ENCODE results near the gene NBL1.

NBL1 gene

GRCh38 chr1:19670787-19671186, 26.7 kb downstream of the NBL1 start:
- DNase-seq (ENCODE audit: low spot score) = no peak

GRCh38 chr1:19672237-19672636, 28.1 kb downstream of the NBL1 start:
- no peak for DNase-seq (ENCODE audit: low spot score)

- DNase-seq (ENCODE audit: low spot score) = no peak
Observed at GRCh38 chr1:19675797-19676196, 31.7 kb downstream of the NBL1 start.

GRCh38 chr1:19676438-19676922, 32.4 kb downstream of the NBL1 start:
- no peak for DNase-seq (ENCODE audit: low spot score)

GRCh38 chr1:19678493-19678892, 34.4 kb downstream of the NBL1 start:
- no peak for DNase-seq (ENCODE audit: low spot score)

- no peak for DNase-seq (ENCODE audit: low spot score)
Observed at GRCh38 chr1:19678931-19679453, 34.9 kb downstream of the NBL1 start.

GRCh38 chr1:19679691-19680090, 35.6 kb downstream of the NBL1 start:
- DNase-seq (ENCODE audit: low spot score) = no peak

GRCh38 chr1:19680644-19681043, 36.5 kb downstream of the NBL1 start:
- DNase-seq (ENCODE audit: low spot score) = no peak

- no peak for DNase-seq (ENCODE audit: low spot score)
Observed at GRCh38 chr1:19682257-19682656, 38.1 kb downstream of the NBL1 start.

- DNase-seq (ENCODE audit: low spot score) = no peak
Observed at GRCh38 chr1:19682901-19683300, 38.8 kb downstream of the NBL1 start.

GRCh38 chr1:19683351-19683750, 39.2 kb downstream of the NBL1 start:
- DNase-seq (ENCODE audit: low spot score) = no peak

- DNase-seq (ENCODE audit: low spot score) = no peak
Observed at GRCh38 chr1:19684677-19685076, 40.6 kb downstream of the NBL1 start.

- no peak for DNase-seq (ENCODE audit: low spot score)
Observed at GRCh38 chr1:19685994-19686393, 41.9 kb downstream of the NBL1 start.

GRCh38 chr1:19687414-19687813, 43.3 kb downstream of the NBL1 start:
- DNase-seq (ENCODE audit: low spot score) = no peak

GRCh38 chr1:19688041-19688842, 44.1 kb downstream of the NBL1 start:
- DNase-seq (ENCODE audit: low spot score) = no peak

- DNase-seq (ENCODE audit: low spot score) = no peak
Observed at GRCh38 chr1:19689085-19689757, 45.1 kb downstream of the NBL1 start.

GRCh38 chr1:19689856-19690255, 45.7 kb downstream of the NBL1 start:
- DNase-seq (ENCODE audit: low spot score) = no peak

GRCh38 chr1:19690342-19690741, 46.2 kb downstream of the NBL1 start:
- no peak for DNase-seq (ENCODE audit: low spot score)

- no peak for DNase-seq (ENCODE audit: low spot score)
Observed at GRCh38 chr1:19694298-19694697, 50.2 kb downstream of the NBL1 start.

GRCh38 chr1:19695772-19696171, 51.7 kb downstream of the NBL1 start:
- no peak for DNase-seq (ENCODE audit: low spot score)

- DNase-seq (ENCODE audit: low spot score) = no peak
Observed at GRCh38 chr1:19696820-19697219, 52.7 kb downstream of the NBL1 start.

GRCh38 chr1:19698181-19698580, 54.1 kb downstream of the NBL1 start:
- DNase-seq (ENCODE audit: low spot score) = no peak

- DNase-seq (ENCODE audit: low spot score) = no peak
Observed at GRCh38 chr1:19700079-19700777, 56.1 kb downstream of the NBL1 start.
